Hepatocyte (in vitro differentiated cells): ENCODE data around the gene ARHGAP22. TPM values are rescaled to one million over a fixed set of nuclear protein-coding genes. Genes with fewer than 3 reads are reported as not detected.
A peak's percentile ranks its signal among the peaks of the same experiment; 100 is the strongest.

ENCODE experiments used
- DNase-seq: peaks from one replicate; pipeline ENCODE4 v3.0.0-alpha.2; 2016; ENCODE audit warnings: low spot score
- H2AFZ ChIP-seq: fragments of 200-600 bp; sonication (generic); 2 replicates; pipeline ENCODE4 v1.6.0; 2016; ENCODE audit warnings: antibody characterized with exemption, mild to moderate bottlenecking
- H3K27ac ChIP-seq: fragments of 200-600 bp; sonication (generic); 2 replicates; pipeline ENCODE4 v1.5.1; 2016; ENCODE audit warnings: mild to moderate bottlenecking
- H3K27me3 ChIP-seq: fragments of 200-600 bp; sonication (generic); 2 replicates; pipeline ENCODE4 v1.6.1; 2016
- H3K36me3 ChIP-seq: fragments of 200-600 bp; sonication (generic); replicated peaks from 2 replicates; pipeline ENCODE4 v1.5.1; 2016; ENCODE audit warnings: low read depth; ENCODE audit not compliant: insufficient read depth
- H3K4me1 ChIP-seq: fragments of 200-600 bp; sonication (generic); 2 replicates; pipeline ENCODE4 v1.5.1; 2016; ENCODE audit warnings: mild to moderate bottlenecking, moderate library complexity; ENCODE audit not compliant: insufficient read depth
- H3K4me2 ChIP-seq: fragments of 200-600 bp; sonication (generic); 2 replicates; pipeline ENCODE4 v1.6.0; 2016
- H3K4me3 ChIP-seq: fragments of 200-600 bp; sonication (generic); 2 replicates; pipeline ENCODE4 v1.5.1; 2016; ENCODE audit warnings: mild to moderate bottlenecking
- H3K79me2 ChIP-seq: fragments of 200-600 bp; sonication (generic); 2 replicates; pipeline ENCODE4 v1.6.0; 2017; ENCODE audit warnings: mild to moderate bottlenecking
- H3K9me2 ChIP-seq: fragments of 200-600 bp; sonication (generic); replicated peaks from 2 replicates; pipeline ENCODE4 v1.6.0; 2017; ENCODE audit warnings: mild to moderate bottlenecking; ENCODE audit not compliant: insufficient read depth
- H3K9me3 ChIP-seq: fragments of 200-600 bp; sonication (generic); 2 replicates; pipeline ENCODE4 v1.5.1; 2016; ENCODE audit warnings: low read depth, mild to moderate bottlenecking
- H4K20me1 ChIP-seq: fragments of 200-600 bp; sonication (generic); 2 replicates; pipeline ENCODE4 v1.6.0; 2016; ENCODE audit warnings: mild to moderate bottlenecking; ENCODE audit not compliant: insufficient read depth, poor library complexity, severe bottlenecking
- CTCF ChIP-seq: fragments of 200-600 bp; sonication (generic); IDR thresholded peaks from 2 replicates; pipeline ENCODE4 v1.5.1; 2016; ENCODE audit warnings: antibody characterized with exemption, mild to moderate bottlenecking; ENCODE audit not compliant: poor library complexity
- EZH2 ChIP-seq: fragments of 200-600 bp; sonication (generic); IDR thresholded peaks from 2 replicates; pipeline ENCODE4 v1.6.1; 2016; ENCODE audit warnings: antibody characterized with exemption, mild to moderate bottlenecking, borderline replicate concordance
- EZH2phosphoT487 ChIP-seq: fragments of 200-600 bp; sonication (generic); IDR thresholded peaks from one replicate; pipeline ENCODE4 v1.6.1; 2018; ENCODE audit warnings: antibody characterized with exemption, mild to moderate bottlenecking, low read depth, moderate library complexity; ENCODE audit not compliant: unreplicated experiment, severe bottlenecking
- WGBS: methylation state at CpG from one replicate; pipeline ENCODE4 v1.1.6; 2016; ENCODE audit warnings: low lambda C conversion rate; ENCODE audit errors: missing lambda C conversion rate; 5-methylcytosine and 5-hydroxymethylcytosine counted together
- polyA plus RNA-seq: library from polyadenylated mRNA; unstranded; fragments of >200 nt; fragmentation: Nextera tagmentation; extraction: Ambion mirVana; gene quantifications from 2 replicates; pipeline ENCODE4 v1.2.1, GENCODE V29; 2016
- total RNA-seq: library from RNA; depleted of rRNA; stranded (reverse); fragments of >200 nt; gene quantifications from 2 replicates; pipeline ENCODE4 v1.2.3, GENCODE V29; 2014

Gene ARHGAP22
- total and polyA plus RNA-seq, 2 experiments from 2014 or later, result 1.7 to 1.8 TPM

GRCh38 chr10:48439581-48440041 lies 165.3 kb downstream of the ARHGAP22 start:
- Histone ChIP-seq H3K27me3 (no peaks in the 10 kb centered on the region), H3K4me1 (no peaks in the 10 kb centered on the region), H4K20me1 (no peaks in the 10 kb centered on the region), H2AFZ (no peak overlapping the region), H3K79me2 (no peaks in the 10 kb centered on the region), H3K27ac (peak overlapping the region; percentile 65), H3K9me3 (no peaks in the 10 kb centered on the region), H3K36me3 (no peaks in the 10 kb centered on the region), H3K9me2 (no peaks in the 10 kb centered on the region), H3K4me2 (peak overlapping the region; percentile 49), H3K4me3 (no peak overlapping the region)
- 54% methylated on average over 10 of the region's 10 CpGs for whole genome bisulfite sequencing
- TF ChIP-seq EZH2 (no peak), CTCF (no peak), EZH2phosphoT487 (no peak)
- peak; percentile 81 for DNase-seq

GRCh38 chr10:48439031-48439430 lies 165.8 kb downstream of the ARHGAP22 start:
- no peaks in the 10 kb centered on the region for H4K20me1 ChIP-seq
- no peaks in the 10 kb centered on the region for H3K79me2 ChIP-seq
- H3K4me1 ChIP-seq, result no peaks in the 10 kb centered on the region
- DNase-seq, result no peak
- H3K27ac ChIP-seq, result peak overlapping the region; percentile 65
- no peaks in the 10 kb centered on the region for H3K9me3 ChIP-seq
- H2AFZ ChIP-seq, result no peak overlapping the region
- H3K4me3 ChIP-seq, result no peak overlapping the region
- whole genome bisulfite sequencing, result 76% methylated on average over 2 of the region's 2 CpGs
- no peaks in the 10 kb centered on the region for H3K36me3 ChIP-seq
- H3K9me2 ChIP-seq, result no peaks in the 10 kb centered on the region
- no peak for TF ChIP-seq CTCF
- no peak for TF ChIP-seq EZH2phosphoT487
- TF ChIP-seq EZH2, result no peak
- H3K27me3 ChIP-seq, result no peaks in the 10 kb centered on the region
- peak overlapping the region; percentile 49 for H3K4me2 ChIP-seq

GRCh38 chr10:48437546-48437945 lies 167.3 kb downstream of the ARHGAP22 start:
- H3K9me2 ChIP-seq, result no peaks in the 10 kb centered on the region
- TF ChIP-seq EZH2phosphoT487, result no peak
- TF ChIP-seq CTCF, result no peak
- no peak for TF ChIP-seq EZH2
- H3K4me2 ChIP-seq, result no peak overlapping the region
- H3K79me2 ChIP-seq, result no peaks in the 10 kb centered on the region
- no peaks in the 10 kb centered on the region for H3K36me3 ChIP-seq
- DNase-seq, result no peak
- H3K9me3 ChIP-seq, result no peaks in the 10 kb centered on the region
- H4K20me1 ChIP-seq, result no peaks in the 10 kb centered on the region
- H3K27me3 ChIP-seq, result no peaks in the 10 kb centered on the region
- H2AFZ ChIP-seq, result no peak overlapping the region
- no peak overlapping the region for H3K4me3 ChIP-seq
- no peaks in the 10 kb centered on the region for H3K4me1 ChIP-seq
- WGBS, result 93% methylated on average over 3 of the region's 3 CpGs
- no peak overlapping the region for H3K27ac ChIP-seq

- H3K9me3 ChIP-seq, result no peaks in the 10 kb centered on the region
- no peaks in the 10 kb centered on the region for H3K27me3 ChIP-seq
- no peak overlapping the region for H3K27ac ChIP-seq
- H3K4me1 ChIP-seq, result no peaks in the 10 kb centered on the region
- no peak overlapping the region for H3K4me2 ChIP-seq
- TF ChIP-seq EZH2phosphoT487, result no peak
- no peak for TF ChIP-seq EZH2
- no peak for TF ChIP-seq CTCF
- no peaks in the 10 kb centered on the region for H3K9me2 ChIP-seq
- no peak overlapping the region for H2AFZ ChIP-seq
- no peaks in the 10 kb centered on the region for H3K36me3 ChIP-seq
- no peak overlapping the region for H3K4me3 ChIP-seq
- no peaks in the 10 kb centered on the region for H3K79me2 ChIP-seq
- H4K20me1 ChIP-seq, result no peaks in the 10 kb centered on the region
- no peak for DNase-seq
Measured at GRCh38 chr10:48431871-48432270, 173.0 kb downstream of the ARHGAP22 start.
